ENCODE measurements around the gene B3GNT8. TPM values are rescaled to one million over a fixed set of nuclear protein-coding genes. Genes with fewer than 3 reads are reported as not detected.

The B3GNT8 gene
- total RNA-seq, 1 experiment from 2014 or later, result 0.96 TPM

GRCh38 chr19:41439441-41440222, 12.5 kb upstream of the B3GNT8 start, which contains the start of gene DMAC2:
DMAC2 (minus strand) TSS chr19:41439912; CDS start chr19:41439899, 13 bp downstream.
- Histone ChIP-seq H3K4me2 (ENCODE audit: insufficient read depth, insufficient read length, low read length) (peak within 1 kb of the TSS; percentile 84), H3K79me1 (ENCODE audit: insufficient read depth, low read depth, low read length, poor library complexity, severe bottlenecking) (peaks cover 3% of the 10 kb centered on the region), H3K4me1 (ENCODE audit: insufficient read depth, low read length) (no peaks in the 10 kb centered on the region; the same call in 1 of the 2 replicates), H3T11ph (ENCODE audit: low read length) (no peak within 1 kb of the TSS), H3K56ac (ENCODE audit: insufficient read length, low read depth, low read length) (no peak within 1 kb of the TSS), H3K27me3 (ENCODE audit: insufficient read depth, low read length) (no peaks in the 10 kb centered on the region), H3K23me2 (ENCODE audit: insufficient read length, low read depth, low read length, poor library complexity, severe bottlenecking) (no peaks in the 10 kb centered on the region), H4K5ac (ENCODE audit: insufficient read length, low read depth, low read length) (peak within 1 kb of the TSS; percentile 5), H4K8ac (replicated peaks; ENCODE audit: insufficient read length, low read depth, low read length) (no peak within 1 kb of the TSS), H4K20me1 (ENCODE audit: control insufficient read depth, insufficient read depth, insufficient read length) (no peaks in the 10 kb centered on the region), H3K27ac (ENCODE audit: insufficient read length, low read depth, low read length) (no peak within 1 kb of the TSS), H2AFZ (ENCODE audit: low read length) (no peak within 1 kb of the TSS), H3K79me2 (ENCODE audit: insufficient read depth, low read length) (no peaks in the 10 kb centered on the region), H3K23ac (ENCODE audit: insufficient read length, low read depth, low read length) (no peak within 1 kb of the TSS), H2BK15ac (ENCODE audit: low read depth, low read length) (no peak within 1 kb of the TSS; the same call in 1 of the 2 replicates), H3K9ac (ENCODE audit: extremely low read depth, insufficient read length, low read length) (peak within 1 kb of the TSS; percentile 97), H2AK5ac (ENCODE audit: insufficient read length, low read length) (no peak within 1 kb of the TSS), H3K14ac (ENCODE audit: insufficient read depth, low read length) (peak within 1 kb of the TSS; percentile 94), H2BK12ac (ENCODE audit: insufficient read length, low read depth, low read length) (no peak within 1 kb of the TSS), H3K4ac (ENCODE audit: low read depth, low read length) (no peak within 1 kb of the TSS), H2BK120ac (ENCODE audit: low read depth, low read length, poor library complexity, severe bottlenecking) (no peak within 1 kb of the TSS), H3K9me3 (ENCODE audit: control insufficient read depth, low read depth, low read length) (no peaks in the 10 kb centered on the region), H2BK5ac (ENCODE audit: insufficient read length, low read length) (peak within 1 kb of the TSS; percentile 7), H4K91ac (ENCODE audit: insufficient read length, low read depth, low read length) (no peak within 1 kb of the TSS), H2BK20ac (ENCODE audit: low read depth, low read length, poor library complexity, severe bottlenecking) (no peak within 1 kb of the TSS), H3K18ac (ENCODE audit: insufficient read length, low read depth, low read length) (peak within 1 kb of the TSS; percentile 95)
- peak; percentile 67 for TF ChIP-seq CTCF (conservative IDR thresholded peaks at IDR 0.05)
- H3K9me3 Mint-ChIP-seq, result peaks cover 0 to 3% of the 10 kb centered on the region in 2 experiments; a peak in 1 of 5 replicates
- H3K27me3 Mint-ChIP-seq (ENCODE audit: low read depth), result peaks cover 9% of the 10 kb centered on the region
- peaks cover 0 to 4% of the 10 kb centered on the region in 2 experiments; a peak in 1 of 4 replicates for H3K4me1 Mint-ChIP-seq
- WGBS (ENCODE audit: extremely low coverage, insufficient read length, low lambda C conversion rate), result no CpG with 5 or more reads among the region's 40 CpGs
- H3K4me3 Mint-ChIP-seq, result no peak within 1 kb of the TSS; a peak in 1 of 5 replicates
- DNase-seq, result peak; percentile 98
- no peak within 1 kb of the TSS; a peak in 1 of 7 replicates for H3K27ac Mint-ChIP-seq
- peaks cover 6 to 16% (median 10%) of the 10 kb centered on the region in 3 experiments for H3K36me3 Mint-ChIP-seq (ENCODE audit: insufficient read depth in 1 of 3, low read depth in 3 of 3)
